ENCODE results near the gene PTPRC.

The PTPRC gene

DNA sequence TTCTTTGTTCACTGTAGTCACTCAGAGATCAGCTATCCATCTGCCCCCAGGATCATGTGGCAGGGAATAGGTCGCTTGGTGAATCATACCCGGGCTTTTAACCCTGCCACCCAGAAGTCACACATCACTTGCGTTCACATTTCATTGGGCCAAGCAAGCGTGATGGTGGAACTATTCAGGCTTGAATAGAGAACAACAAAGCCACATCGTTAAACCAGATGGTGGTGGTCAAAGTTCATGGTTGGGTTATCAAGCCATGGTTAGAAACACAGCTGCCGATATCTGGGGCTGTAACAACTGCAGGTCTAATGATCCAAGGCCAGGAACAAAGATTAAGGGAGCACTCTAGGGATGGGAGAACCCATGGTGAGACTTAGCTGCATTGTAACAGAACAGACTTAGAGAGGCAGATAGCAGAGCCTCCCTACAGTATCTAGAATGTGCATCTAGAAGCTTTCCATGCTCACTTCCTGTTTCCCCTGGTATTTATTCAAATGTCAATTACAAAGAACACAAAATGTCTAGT is 40.0 kb upstream of the PTPRC start:
- no peak for TF ChIP-seq POLR2AphosphoS5 (IDR thresholded peaks at IDR 0.05; ENCODE audit: low read depth, low read length)
- TF ChIP-seq FOXP2 (optimal IDR thresholded peaks at IDR 0.05; ENCODE audit: borderline replicate concordance, extremely low read depth, extremely low read length, insufficient read depth) = no peak
- TF ChIP-seq, protein P1, sequence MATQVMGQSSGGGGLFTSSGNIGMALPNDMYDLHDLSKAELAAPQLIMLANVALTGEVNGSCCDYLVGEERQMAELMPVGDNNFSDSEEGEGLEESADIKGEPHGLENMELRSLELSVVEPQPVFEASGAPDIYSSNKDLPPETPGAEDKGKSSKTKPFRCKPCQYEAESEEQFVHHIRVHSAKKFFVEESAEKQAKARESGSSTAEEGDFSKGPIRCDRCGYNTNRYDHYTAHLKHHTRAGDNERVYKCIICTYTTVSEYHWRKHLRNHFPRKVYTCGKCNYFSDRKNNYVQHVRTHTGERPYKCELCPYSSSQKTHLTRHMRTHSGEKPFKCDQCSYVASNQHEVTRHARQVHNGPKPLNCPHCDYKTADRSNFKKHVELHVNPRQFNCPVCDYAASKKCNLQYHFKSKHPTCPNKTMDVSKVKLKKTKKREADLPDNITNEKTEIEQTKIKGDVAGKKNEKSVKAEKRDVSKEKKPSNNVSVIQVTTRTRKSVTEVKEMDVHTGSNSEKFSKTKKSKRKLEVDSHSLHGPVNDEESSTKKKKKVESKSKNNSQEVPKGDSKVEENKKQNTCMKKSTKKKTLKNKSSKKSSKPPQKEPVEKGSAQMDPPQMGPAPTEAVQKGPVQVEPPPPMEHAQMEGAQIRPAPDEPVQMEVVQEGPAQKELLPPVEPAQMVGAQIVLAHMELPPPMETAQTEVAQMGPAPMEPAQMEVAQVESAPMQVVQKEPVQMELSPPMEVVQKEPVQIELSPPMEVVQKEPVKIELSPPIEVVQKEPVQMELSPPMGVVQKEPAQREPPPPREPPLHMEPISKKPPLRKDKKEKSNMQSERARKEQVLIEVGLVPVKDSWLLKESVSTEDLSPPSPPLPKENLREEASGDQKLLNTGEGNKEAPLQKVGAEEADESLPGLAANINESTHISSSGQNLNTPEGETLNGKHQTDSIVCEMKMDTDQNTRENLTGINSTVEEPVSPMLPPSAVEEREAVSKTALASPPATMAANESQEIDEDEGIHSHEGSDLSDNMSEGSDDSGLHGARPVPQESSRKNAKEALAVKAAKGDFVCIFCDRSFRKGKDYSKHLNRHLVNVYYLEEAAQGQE (IDR thresholded peaks at IDR 0.05; ENCODE audit: insufficient read depth in 1 of 2, low read depth in 2 of 2, low read length in 2 of 2) = no peak
- TF ChIP-seq TAF1 (IDR thresholded peaks at IDR 0.05; ENCODE audit: borderline replicate concordance, insufficient read depth, low read length) = no peak
- no peak for TF ChIP-seq SIN3A (IDR thresholded peaks at IDR 0.05; ENCODE audit: borderline replicate concordance, insufficient read depth, low read length)

- TF ChIP-seq POLR2AphosphoS5 (IDR thresholded peaks at IDR 0.05; ENCODE audit: low read depth, low read length) (no peak), SIN3A (IDR thresholded peaks at IDR 0.05; ENCODE audit: borderline replicate concordance, insufficient read depth, low read length) (no peak), TAF1 (IDR thresholded peaks at IDR 0.05; ENCODE audit: borderline replicate concordance, insufficient read depth, low read length) (no peak), FOXP2 (optimal IDR thresholded peaks at IDR 0.05; ENCODE audit: borderline replicate concordance, extremely low read depth, extremely low read length, insufficient read depth) (no peak)
- TF ChIP-seq, protein P1 (IDR thresholded peaks at IDR 0.05; ENCODE audit: insufficient read depth in 1 of 2, low read depth in 2 of 2, low read length in 2 of 2) = no peak
Measured at GRCh38 chr1:198599749-198600148, 39.1 kb upstream of the PTPRC start.

DNA sequence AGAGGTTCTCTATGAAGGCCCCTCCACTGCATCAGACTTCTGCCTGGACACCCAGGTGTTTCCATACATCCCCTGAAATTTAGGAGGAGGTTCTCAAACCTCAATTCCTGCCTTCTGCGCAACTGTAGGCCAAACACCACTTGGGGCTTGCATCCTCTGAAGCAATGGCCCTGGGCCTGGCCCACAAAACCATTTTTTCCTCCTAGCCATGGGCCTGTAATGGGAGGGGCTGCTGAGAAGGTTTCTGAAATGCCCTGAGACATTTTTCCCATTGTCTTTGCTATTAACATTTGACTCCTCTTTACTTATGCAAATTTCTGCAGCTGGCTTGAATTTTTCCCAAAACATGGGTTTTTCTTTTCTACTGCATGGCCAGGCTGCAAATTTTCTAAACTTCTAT is 37.9 kb upstream of the PTPRC start:
- TF ChIP-seq, protein P1 (IDR thresholded peaks at IDR 0.05; ENCODE audit: insufficient read depth in 1 of 2, low read depth in 2 of 2, low read length in 2 of 2) = no peak
- TF ChIP-seq POLR2AphosphoS5 (IDR thresholded peaks at IDR 0.05; ENCODE audit: low read depth, low read length) = no peak
- TF ChIP-seq TAF1 (IDR thresholded peaks at IDR 0.05; ENCODE audit: borderline replicate concordance, insufficient read depth, low read length) = no peak

- no peak for TF ChIP-seq TAF1 (IDR thresholded peaks at IDR 0.05; ENCODE audit: borderline replicate concordance, insufficient read depth, low read length)
Measured at GRCh38 chr1:198601936-198602889, 36.6 kb upstream of the PTPRC start.

GRCh38 chr1:198604975-198605374 is 33.9 kb upstream of the PTPRC start:
- TF ChIP-seq TAF1 (IDR thresholded peaks at IDR 0.05; ENCODE audit: borderline replicate concordance, insufficient read depth, low read length) = no peak
- no peak for TF ChIP-seq POLR2AphosphoS5 (IDR thresholded peaks at IDR 0.05; ENCODE audit: low read depth, low read length)
- TF ChIP-seq, protein P1 (IDR thresholded peaks at IDR 0.05; ENCODE audit: insufficient read depth in 1 of 2, low read depth in 2 of 2, low read length in 2 of 2) = no peak
- TF ChIP-seq FOXP2 (optimal IDR thresholded peaks at IDR 0.05; ENCODE audit: borderline replicate concordance, extremely low read depth, extremely low read length, insufficient read depth) = no peak
- no peak for TF ChIP-seq SIN3A (IDR thresholded peaks at IDR 0.05; ENCODE audit: borderline replicate concordance, insufficient read depth, low read length)

Data from PFSK-1 (cell line).